Kidney epithelial cell (primary cell): ENCODE data around the gene TIMMDC1. TPM values are rescaled to one million over a fixed set of nuclear protein-coding genes. Genes with fewer than 3 reads are reported as not detected.

Experiments
- DNase-seq: peaks from one replicate; pipeline ENCODE4 v3.0.0-alpha.2; 2010; ENCODE audit warnings: low read depth
- H3K27me3 ChIP-seq: 2 replicates; pipeline ENCODE4 v1.6.0; 2011; ENCODE audit warnings: low read length; ENCODE audit not compliant: control insufficient read depth, insufficient read depth
- H3K36me3 ChIP-seq: 2 replicates; pipeline ENCODE4 v1.5.1; 2011; ENCODE audit warnings: low read length; ENCODE audit not compliant: control insufficient read depth, insufficient read depth
- H3K4me3 ChIP-seq: 2 replicates; pipeline ENCODE4 v1.5.1; 2011; ENCODE audit warnings: low read depth, mild to moderate bottlenecking, control low read depth, low read length
- total RNA-seq: library from RNA; depleted of rRNA; stranded (reverse); fragments of >200 nt; gene quantifications from 2 replicates; pipeline ENCODE4 v1.2.3, GENCODE V29; 2015
- TF ChIP-seq, protein P1 (sequence below): IDR thresholded peaks from 2 replicates; pipeline ENCODE4 v1.5.1; 2011; ENCODE audit warnings: mild to moderate bottlenecking, moderate library complexity, low read length, control low read depth, inconsistent platforms; ENCODE audit not compliant: insufficient read depth, poor library complexity, severe bottlenecking

TIMMDC1 gene
- total RNA-seq, 1 donor from 2014 or later = 56.0 TPM

DNA sequence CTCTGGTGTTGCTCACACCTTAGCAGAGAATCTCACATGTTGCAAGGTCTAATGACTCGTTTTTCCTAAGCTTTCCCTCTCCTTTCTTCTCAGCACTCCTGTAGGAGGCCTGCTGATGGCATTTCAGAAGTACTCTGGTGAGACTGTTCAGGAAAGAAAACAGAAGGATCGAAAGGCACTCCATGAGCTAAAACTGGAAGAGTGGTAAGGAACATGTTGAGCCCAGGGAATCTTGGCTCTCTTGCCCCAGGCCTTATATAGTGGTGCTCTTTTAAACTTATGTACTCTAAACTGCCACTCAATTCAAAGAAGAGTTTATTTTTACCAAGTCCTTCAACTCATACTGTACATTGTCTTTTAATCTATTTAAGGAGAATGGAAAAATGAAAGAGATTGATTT lies 18.8 kb downstream of the TIMMDC1 start:
- DNase-seq = no peak
- TF ChIP-seq, protein P1, sequence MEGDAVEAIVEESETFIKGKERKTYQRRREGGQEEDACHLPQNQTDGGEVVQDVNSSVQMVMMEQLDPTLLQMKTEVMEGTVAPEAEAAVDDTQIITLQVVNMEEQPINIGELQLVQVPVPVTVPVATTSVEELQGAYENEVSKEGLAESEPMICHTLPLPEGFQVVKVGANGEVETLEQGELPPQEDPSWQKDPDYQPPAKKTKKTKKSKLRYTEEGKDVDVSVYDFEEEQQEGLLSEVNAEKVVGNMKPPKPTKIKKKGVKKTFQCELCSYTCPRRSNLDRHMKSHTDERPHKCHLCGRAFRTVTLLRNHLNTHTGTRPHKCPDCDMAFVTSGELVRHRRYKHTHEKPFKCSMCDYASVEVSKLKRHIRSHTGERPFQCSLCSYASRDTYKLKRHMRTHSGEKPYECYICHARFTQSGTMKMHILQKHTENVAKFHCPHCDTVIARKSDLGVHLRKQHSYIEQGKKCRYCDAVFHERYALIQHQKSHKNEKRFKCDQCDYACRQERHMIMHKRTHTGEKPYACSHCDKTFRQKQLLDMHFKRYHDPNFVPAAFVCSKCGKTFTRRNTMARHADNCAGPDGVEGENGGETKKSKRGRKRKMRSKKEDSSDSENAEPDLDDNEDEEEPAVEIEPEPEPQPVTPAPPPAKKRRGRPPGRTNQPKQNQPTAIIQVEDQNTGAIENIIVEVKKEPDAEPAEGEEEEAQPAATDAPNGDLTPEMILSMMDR = no peak
- H3K27me3 ChIP-seq = no peaks in the 10 kb centered on the region
- no peaks in the 10 kb centered on the region for H3K36me3 ChIP-seq
- H3K4me3 ChIP-seq = no peak overlapping the region

DNA sequence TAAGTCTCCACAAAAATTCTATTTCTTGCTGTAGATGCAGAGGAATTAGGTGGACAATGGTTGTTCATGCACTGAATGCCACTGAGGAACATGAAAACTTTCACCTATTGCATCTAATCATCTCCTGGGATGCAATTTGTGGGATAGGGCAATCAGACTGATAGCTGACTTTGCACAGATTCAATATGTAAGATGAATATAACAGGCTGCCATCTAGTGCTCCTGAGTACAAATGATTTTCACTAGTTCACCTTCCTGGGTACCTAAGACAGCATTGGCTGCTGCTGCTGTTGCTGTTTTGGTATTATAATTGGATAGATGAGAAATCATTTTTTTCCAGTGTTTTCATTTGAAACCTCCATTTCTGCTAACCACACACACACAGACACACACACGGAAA lies 19.7 kb downstream of the TIMMDC1 start:
- Histone ChIP-seq H3K36me3 (no peaks in the 10 kb centered on the region), H3K27me3 (no peaks in the 10 kb centered on the region), H3K4me3 (no peak overlapping the region)
- no peak for DNase-seq
- TF ChIP-seq, protein P1 = no peak

GRCh38 chr3:119524931-119525662 lies 26.8 kb downstream of the TIMMDC1 start:
- H3K36me3 ChIP-seq = no peaks in the 10 kb centered on the region
- TF ChIP-seq, protein P1 = peak; percentile 32
- no peak overlapping the region for H3K4me3 ChIP-seq
- H3K27me3 ChIP-seq = no peaks in the 10 kb centered on the region
- no peak for DNase-seq

DNA sequence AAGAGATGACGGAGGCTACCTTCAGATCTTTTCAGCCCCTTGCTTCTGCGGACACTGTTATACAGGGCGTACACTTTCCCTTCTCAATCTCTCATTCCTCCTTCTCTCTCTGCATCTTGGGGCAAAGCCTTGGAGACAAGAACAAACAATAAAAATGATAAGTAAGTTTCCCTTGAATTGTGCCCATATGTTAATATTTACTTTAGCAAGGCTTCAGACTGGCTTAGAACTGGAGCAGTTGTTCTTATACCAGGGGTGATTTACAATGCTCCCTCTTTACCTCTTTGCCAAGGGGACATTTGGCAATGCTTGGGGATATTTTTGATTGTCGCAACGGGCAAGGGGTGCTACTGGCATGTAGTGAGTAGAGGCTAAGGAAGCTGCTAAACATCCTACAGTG lies 29.4 kb downstream of the TIMMDC1 start:
- DNase-seq = no peak
- TF ChIP-seq, protein P1 = no peak
- Histone ChIP-seq H3K4me3 (no peak overlapping the region), H3K36me3 (no peaks in the 10 kb centered on the region), H3K27me3 (no peaks in the 10 kb centered on the region)

- no peak overlapping the region for H3K4me3 ChIP-seq
- no peaks in the 10 kb centered on the region for H3K27me3 ChIP-seq
- no peaks in the 10 kb centered on the region for H3K36me3 ChIP-seq
- no peak for DNase-seq
- TF ChIP-seq, protein P1 = no peak
Measured at GRCh38 chr3:119529883-119530282, 31.5 kb downstream of the TIMMDC1 start.

DNA sequence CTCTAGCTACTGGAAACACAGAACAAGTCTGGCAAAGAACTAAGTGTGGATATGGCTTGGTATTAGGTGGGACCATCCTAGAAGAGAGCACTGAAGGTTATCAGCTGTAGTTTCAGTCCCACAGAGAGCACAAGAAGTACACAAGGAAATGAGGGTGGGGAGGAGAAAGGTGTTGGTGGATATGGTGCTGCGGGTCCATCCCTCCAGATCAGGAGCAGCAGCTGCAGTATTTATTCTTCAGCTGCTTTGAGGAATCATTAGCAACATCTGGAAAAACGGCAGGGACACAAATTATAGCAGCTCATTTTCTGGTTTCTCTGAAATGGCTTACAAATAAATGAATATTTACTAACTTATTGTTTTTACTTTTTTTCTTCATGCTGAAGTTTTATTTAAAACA lies 32.1 kb downstream of the TIMMDC1 start:
- Histone ChIP-seq H3K27me3 (no peaks in the 10 kb centered on the region), H3K36me3 (no peaks in the 10 kb centered on the region), H3K4me3 (no peak overlapping the region)
- DNase-seq = no peak
- TF ChIP-seq, protein P1 = no peak
